Stomach (tissue), 9 donors: ENCODE data around the gene ATP11C. TPM values are rescaled to one million over a fixed set of nuclear protein-coding genes. Genes with fewer than 3 reads are reported as not detected.
"Not testable (repeated sequence)": the region's sequence is repeated elsewhere in the genome, so short reads cannot be mapped to it uniquely, and the experiment has no call there.

Experiments used
- DNase-seq, 2 donors: peaks; one replicate each; pipeline versions ENCODE4 v3.0.0 to v3.0.0-alpha.2; 2013 to 2019
- H3K27ac ChIP-seq, 5 donors: fragments of 200-600 bp in 4 of 5; sonication (generic) in 4 of 5; one replicate each; pipeline ENCODE4 v1.5.1; 2013 to 2019; ENCODE audit warnings: mild to moderate bottlenecking in 1 of 5, moderate library complexity in 1 of 5
- H3K27me3 ChIP-seq, 3 donors: fragments of 200-600 bp; sonication (generic); one replicate each; pipeline ENCODE4 v1.5.1; 2017 to 2019; ENCODE audit warnings: mixed run types in 1 of 3
- H3K36me3 ChIP-seq, 4 donors: fragments of 200-600 bp; sonication (generic); 1 replicate in 3 of 4; 2 replicates in 1 of 4; pipeline ENCODE4 v1.5.1; 2016 to 2019
- H3K4me1 ChIP-seq, 4 donors: fragments of 200-600 bp; sonication (generic); one replicate each; pipeline ENCODE4 v1.5.1; 2016 to 2019
- H3K4me3 ChIP-seq, 4 donors: fragments of 200-600 bp; sonication (generic) in 3 of 4; one replicate each; pipeline ENCODE4 v1.5.1; 2016 to 2019; ENCODE audit warnings: mild to moderate bottlenecking in 1 of 4
- H3K9me3 ChIP-seq, 4 donors: fragments of 200-600 bp; sonication (generic); one replicate each; pipeline ENCODE4 v1.5.1; 2016 to 2019
- CTCF ChIP-seq, 7 experiments: fragments of 450-650 bp in 4 of 7; fragments of 200-600 bp in 3 of 7; sonication (generic) in 3 of 7; IDR thresholded peaks; one replicate each; pipeline ENCODE4 v1.5.1; 2016 to 2019; ENCODE audit warnings: antibody characterized with exemption in 7 of 7, control low read depth in 2 of 7, mild to moderate bottlenecking in 1 of 7
- EP300 ChIP-seq: sonication (generic); formaldehyde crosslinking; IDR thresholded peaks from one replicate; pipeline ENCODE4 v1.6.1; 2017; ENCODE audit warnings: antibody characterized with exemption
- POLR2A ChIP-seq, 4 donors: fragments of 450-650 bp; IDR thresholded peaks; one replicate each; pipeline ENCODE4 v1.6.1; 2016; ENCODE audit warnings: antibody characterized with exemption in 4 of 4, control low read depth in 2 of 4, mild to moderate bottlenecking in 1 of 4, moderate library complexity in 1 of 4
- POLR2AphosphoS5 ChIP-seq, 3 donors: sonication (generic); formaldehyde crosslinking; IDR thresholded peaks; one replicate each; pipeline ENCODE4 v1.6.1; 2016; ENCODE audit warnings: antibody characterized with exemption in 3 of 3
- WGBS, 5 donors: extraction: QIAGEN DNeasy Blood & Tissue Kit in 3 of 5; methylation state at CpG; one replicate each; pipeline versions ENCODE4 v1.1.5 to v1.1.7; 2013 to 2018; 5-methylcytosine and 5-hydroxymethylcytosine counted together
- intact Hi-C: fragments of 100-400 bp; cut with DNase I; formaldehyde crosslinking; loops from one replicate; pipeline ENCODE4 v1.15.1; 2023; ENCODE audit warnings: low total_unique reads
- polyA plus RNA-seq, 3 donors: library from polyadenylated mRNA; stranded (reverse); fragments of 200-250 nt; gene quantifications; one replicate each; pipeline ENCODE4 v1.2.3, GENCODE V29; 2013
- total RNA-seq, 5 donors: library from RNA; depleted of rRNA; stranded (reverse); fragments of >200 nt; gene quantifications; one replicate each; pipeline versions ENCODE4 v1.1.0 to v1.2.3, GENCODE V29; 2014 to 2016
- donor health status: healthy with polysubstance abuse.
- donor health status: Bipolar disorder and iron deficiency.
- donor health status: healthy.

ATP11C gene
- total and polyA plus RNA-seq, 8 donors: 3.3 to 46.4 (median 10.9) TPM

- intact Hi-C loops: no loop called here
- H3K4me1 ChIP-seq: peaks cover 0 to 5% (median 0%) of the 10 kb centered on the region in 4 donors
- H3K4me3 ChIP-seq: peak overlapping the region in 1 of 4 donors; percentile 3
Measured at GRCh38 chrX:139971394-139971749, 38.5 kb upstream of the ATP11C start.

GRCh38 chrX:139969286-139969685 is 36.4 kb upstream of the ATP11C start:
- 64 to 81% (median 78%) methylated on average over 2 of the region's 2 CpGs for WGBS, 5 donors

More at GRCh38 chrX:139971394-139971749, 38.5 kb upstream of the ATP11C start:
- Histone ChIP-seq H3K9me3 (no peaks in the 10 kb centered on the region), H3K27me3 (no peaks in the 10 kb centered on the region), H3K27ac (no peak overlapping the region), H3K36me3 (no peaks in the 10 kb centered on the region)
- WGBS, 5 donors: 29 to 60% (median 46%) methylated on average over 5 to 10 of the region's 10 CpGs
- no peak for DNase-seq
- TF ChIP-seq POLR2A (IDR thresholded peaks at IDR 0.05) (no peak), CTCF (IDR thresholded peaks at IDR 0.05) (no peak)

GRCh38 chrX:139967750-139968149 is 34.9 kb upstream of the ATP11C start:
- DNase-seq: no peak
- no peak overlapping the region for H3K4me3 ChIP-seq
- no peak overlapping the region for H3K27ac ChIP-seq
- WGBS, 5 donors: 60 to 88% (median 78%) methylated on average over 3 of the region's 3 CpGs
- peaks cover 0 to 4% (median 0%) of the 10 kb centered on the region in 4 donors for H3K9me3 ChIP-seq
- no peaks in the 10 kb centered on the region for H3K27me3 ChIP-seq
- intact Hi-C loops: no loop called here
- peaks cover 0 to 5% (median 0%) of the 10 kb centered on the region in 4 donors for H3K4me1 ChIP-seq
- no peaks in the 10 kb centered on the region for H3K36me3 ChIP-seq
- TF ChIP-seq CTCF (IDR thresholded peaks at IDR 0.05) (no peak), EP300 (no peak), POLR2AphosphoS5 (IDR thresholded peaks at IDR 0.05) (no peak), POLR2A (IDR thresholded peaks at IDR 0.05) (no peak)

More at GRCh38 chrX:139969286-139969685, 36.4 kb upstream of the ATP11C start:
- no peak overlapping the region for H3K27ac ChIP-seq
- no peak for DNase-seq
- intact Hi-C loops: no loop called here
- H3K9me3 ChIP-seq: no peaks in the 10 kb centered on the region
- no peaks in the 10 kb centered on the region for H3K36me3 ChIP-seq
- no peak for TF ChIP-seq EP300
- no peak for TF ChIP-seq CTCF (IDR thresholded peaks at IDR 0.05)
- no peak for TF ChIP-seq POLR2A (IDR thresholded peaks at IDR 0.05)
- no peak for TF ChIP-seq POLR2AphosphoS5 (IDR thresholded peaks at IDR 0.05)
- peaks cover 0 to 5% (median 0%) of the 10 kb centered on the region in 4 donors for H3K4me1 ChIP-seq
- no peaks in the 10 kb centered on the region for H3K27me3 ChIP-seq
- no peak overlapping the region for H3K4me3 ChIP-seq

GRCh38 chrX:139967300-139967699 is 34.4 kb upstream of the ATP11C start:
- 49 to 74% (median 71%) methylated on average over 4 of the region's 4 CpGs for WGBS, 5 donors
- DNase-seq: no peak
- TF ChIP-seq CTCF (IDR thresholded peaks at IDR 0.05): peak in 1 of 7 experiments; percentile 6
- no peak for TF ChIP-seq POLR2A (IDR thresholded peaks at IDR 0.05)
- TF ChIP-seq POLR2AphosphoS5 (IDR thresholded peaks at IDR 0.05): no peak
- Histone ChIP-seq H3K4me3 (no peak overlapping the region), H3K9me3 (peaks cover 0 to 4% (median 0%) of the 10 kb centered on the region in 4 donors), H3K4me1 (peaks cover 0 to 5% (median 0%) of the 10 kb centered on the region in 4 donors), H3K27me3 (no peaks in the 10 kb centered on the region), H3K36me3 (no peaks in the 10 kb centered on the region), H3K27ac (no peak overlapping the region)
- intact Hi-C loops: no loop called here

- H3K4me1 ChIP-seq, H3K36me3 ChIP-seq, H3K27ac ChIP-seq, H3K27me3 ChIP-seq, H3K9me3 ChIP-seq, intact Hi-C loops, H3K4me3 ChIP-seq, DNase-seq: not testable (repeated sequence)
- 55 to 79% (median 68%) methylated on average over 3 of the region's 3 CpGs for WGBS, 5 donors
Measured at GRCh38 chrX:139966159-139966558, 33.3 kb upstream of the ATP11C start.
